Liver (tissue), 3 donors: Measurements from ENCODE around the gene XG.
"Not testable (repeated sequence)": the region's sequence is repeated elsewhere in the genome, so short reads cannot be mapped to it uniquely, and the experiment has no call there.

ENCODE experiments used
- EGR1 ChIP-seq, 2 donors: IDR thresholded peaks; 2 replicates each; pipeline ENCODE4 v1.6.1; 2016 to 2018; ENCODE audit warnings: antibody characterized with exemption in 2 of 2, low read depth in 2 of 2
- FOXA1 ChIP-seq: IDR thresholded peaks from 2 replicates; pipeline ENCODE4 v1.6.1; 2016; ENCODE audit warnings: antibody characterized with exemption
- FOXA2 ChIP-seq: IDR thresholded peaks from 2 replicates; pipeline ENCODE4 v1.6.1; 2016; ENCODE audit warnings: antibody characterized with exemption
- GABPA ChIP-seq, 2 donors: IDR thresholded peaks in 1 of 2; conservative IDR thresholded peaks in 1 of 2; 2 replicates each; pipeline ENCODE4 v1.6.1; 2016; ENCODE audit warnings: antibody characterized with exemption in 2 of 2, mild to moderate bottlenecking in 1 of 2, moderate library complexity in 1 of 2
- HNF4A ChIP-seq, 2 donors: conservative IDR thresholded peaks; 2 replicates each; pipeline ENCODE4 v1.6.1; 2016; ENCODE audit warnings: antibody characterized with exemption in 2 of 2, mild to moderate bottlenecking in 2 of 2
- HNF4G ChIP-seq: IDR thresholded peaks from 2 replicates; pipeline ENCODE4 v1.6.1; 2016; ENCODE audit warnings: antibody characterized with exemption
- RAD21 ChIP-seq, 2 donors: IDR thresholded peaks; 2 replicates each; pipeline ENCODE4 v1.6.1; 2016; ENCODE audit warnings: antibody characterized with exemption in 2 of 2, mild to moderate bottlenecking in 2 of 2
- SP1 ChIP-seq: IDR thresholded peaks from 2 replicates; pipeline ENCODE4 v1.6.1; 2018; ENCODE audit warnings: antibody characterized with exemption, mild to moderate bottlenecking
- TAF1 ChIP-seq: conservative IDR thresholded peaks from 2 replicates; pipeline ENCODE4 v1.6.1; 2016; ENCODE audit warnings: antibody characterized with exemption, mild to moderate bottlenecking
- TF ChIP-seq, protein P1 (sequence below): fragments of 150-350 bp; IDR thresholded peaks from 2 replicates; pipeline ENCODE4 v1.5.1; 2017; ENCODE audit warnings: improper control_type of control experiment, low read depth, low read length; ENCODE audit not compliant: missing input control
- TF ChIP-seq, protein P2 (sequence below): IDR thresholded peaks from 2 replicates; pipeline ENCODE4 v1.6.1; 2016; ENCODE audit warnings: antibody characterized with exemption
- TF ChIP-seq, protein P3 (sequence below): IDR thresholded peaks from 2 replicates; pipeline ENCODE4 v1.6.1; 2016; ENCODE audit warnings: antibody characterized with exemption, mild to moderate bottlenecking
- donor health status: healthy.
- donor health status: healthy.

DNA sequence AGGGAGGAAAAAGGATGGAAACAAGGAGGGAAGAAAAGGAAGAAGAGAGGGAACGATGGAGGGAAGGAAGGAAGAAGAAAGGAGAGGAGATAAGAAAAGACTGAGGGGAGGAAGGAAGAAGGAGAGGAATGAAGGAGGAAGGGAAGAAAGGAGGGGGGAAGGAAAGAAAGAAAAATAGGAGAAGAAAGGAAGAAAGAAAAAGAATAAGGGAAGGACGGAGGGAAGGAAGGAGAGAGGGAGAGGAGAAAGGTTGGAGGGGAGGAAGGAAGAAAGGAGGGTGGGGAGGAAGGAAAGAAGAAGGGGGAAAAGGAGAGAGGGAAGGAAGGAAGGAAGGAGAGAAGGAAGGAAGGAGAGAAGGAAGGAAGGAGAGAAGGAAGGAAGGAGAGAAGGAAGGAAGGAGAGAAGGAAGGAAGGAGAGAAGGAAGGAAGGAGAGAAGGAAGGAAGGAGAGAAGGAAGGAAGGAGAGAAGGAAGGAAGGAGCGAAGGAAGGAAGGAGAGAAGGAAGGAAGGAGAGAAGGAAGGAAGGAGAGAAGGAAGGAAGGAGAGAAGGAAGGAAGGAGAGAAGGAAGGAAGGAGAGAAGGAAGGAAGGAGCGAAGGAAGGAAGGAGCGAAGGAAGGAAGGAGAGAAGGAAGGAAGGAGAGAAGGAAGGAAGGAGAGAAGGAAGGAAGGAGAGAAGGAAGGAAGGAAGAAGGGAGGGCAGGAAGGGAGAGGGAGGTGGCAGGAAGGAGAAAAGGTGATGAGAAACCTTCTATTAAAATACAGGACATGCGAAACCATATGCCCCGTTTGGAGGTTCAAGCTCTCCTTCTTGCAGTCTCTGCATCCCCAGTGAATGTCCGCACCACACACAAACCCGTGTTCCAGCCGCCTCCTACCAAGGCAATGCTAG is 21.6 kb downstream of the XG start:
- TF ChIP-seq, protein P1, sequence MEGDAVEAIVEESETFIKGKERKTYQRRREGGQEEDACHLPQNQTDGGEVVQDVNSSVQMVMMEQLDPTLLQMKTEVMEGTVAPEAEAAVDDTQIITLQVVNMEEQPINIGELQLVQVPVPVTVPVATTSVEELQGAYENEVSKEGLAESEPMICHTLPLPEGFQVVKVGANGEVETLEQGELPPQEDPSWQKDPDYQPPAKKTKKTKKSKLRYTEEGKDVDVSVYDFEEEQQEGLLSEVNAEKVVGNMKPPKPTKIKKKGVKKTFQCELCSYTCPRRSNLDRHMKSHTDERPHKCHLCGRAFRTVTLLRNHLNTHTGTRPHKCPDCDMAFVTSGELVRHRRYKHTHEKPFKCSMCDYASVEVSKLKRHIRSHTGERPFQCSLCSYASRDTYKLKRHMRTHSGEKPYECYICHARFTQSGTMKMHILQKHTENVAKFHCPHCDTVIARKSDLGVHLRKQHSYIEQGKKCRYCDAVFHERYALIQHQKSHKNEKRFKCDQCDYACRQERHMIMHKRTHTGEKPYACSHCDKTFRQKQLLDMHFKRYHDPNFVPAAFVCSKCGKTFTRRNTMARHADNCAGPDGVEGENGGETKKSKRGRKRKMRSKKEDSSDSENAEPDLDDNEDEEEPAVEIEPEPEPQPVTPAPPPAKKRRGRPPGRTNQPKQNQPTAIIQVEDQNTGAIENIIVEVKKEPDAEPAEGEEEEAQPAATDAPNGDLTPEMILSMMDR: not testable (repeated sequence)
- TF ChIP-seq RAD21 (IDR thresholded peaks at IDR 0.05); TAF1; GABPA (IDR thresholded peaks at IDR 0.05 in 1 of 2, conservative IDR thresholded peaks at IDR 0.05 in 1 of 2); SP1; FOXA1; FOXA2; HNF4G; HNF4A (conservative IDR thresholded peaks at IDR 0.05); EGR1 (IDR thresholded peaks at IDR 0.05; ENCODE audit: low read depth in 2 of 2): not testable (repeated sequence)
- TF ChIP-seq, protein P2, sequence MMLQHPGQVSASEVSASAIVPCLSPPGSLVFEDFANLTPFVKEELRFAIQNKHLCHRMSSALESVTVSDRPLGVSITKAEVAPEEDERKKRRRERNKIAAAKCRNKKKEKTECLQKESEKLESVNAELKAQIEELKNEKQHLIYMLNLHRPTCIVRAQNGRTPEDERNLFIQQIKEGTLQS: not testable (repeated sequence)
- TF ChIP-seq, protein P3, sequence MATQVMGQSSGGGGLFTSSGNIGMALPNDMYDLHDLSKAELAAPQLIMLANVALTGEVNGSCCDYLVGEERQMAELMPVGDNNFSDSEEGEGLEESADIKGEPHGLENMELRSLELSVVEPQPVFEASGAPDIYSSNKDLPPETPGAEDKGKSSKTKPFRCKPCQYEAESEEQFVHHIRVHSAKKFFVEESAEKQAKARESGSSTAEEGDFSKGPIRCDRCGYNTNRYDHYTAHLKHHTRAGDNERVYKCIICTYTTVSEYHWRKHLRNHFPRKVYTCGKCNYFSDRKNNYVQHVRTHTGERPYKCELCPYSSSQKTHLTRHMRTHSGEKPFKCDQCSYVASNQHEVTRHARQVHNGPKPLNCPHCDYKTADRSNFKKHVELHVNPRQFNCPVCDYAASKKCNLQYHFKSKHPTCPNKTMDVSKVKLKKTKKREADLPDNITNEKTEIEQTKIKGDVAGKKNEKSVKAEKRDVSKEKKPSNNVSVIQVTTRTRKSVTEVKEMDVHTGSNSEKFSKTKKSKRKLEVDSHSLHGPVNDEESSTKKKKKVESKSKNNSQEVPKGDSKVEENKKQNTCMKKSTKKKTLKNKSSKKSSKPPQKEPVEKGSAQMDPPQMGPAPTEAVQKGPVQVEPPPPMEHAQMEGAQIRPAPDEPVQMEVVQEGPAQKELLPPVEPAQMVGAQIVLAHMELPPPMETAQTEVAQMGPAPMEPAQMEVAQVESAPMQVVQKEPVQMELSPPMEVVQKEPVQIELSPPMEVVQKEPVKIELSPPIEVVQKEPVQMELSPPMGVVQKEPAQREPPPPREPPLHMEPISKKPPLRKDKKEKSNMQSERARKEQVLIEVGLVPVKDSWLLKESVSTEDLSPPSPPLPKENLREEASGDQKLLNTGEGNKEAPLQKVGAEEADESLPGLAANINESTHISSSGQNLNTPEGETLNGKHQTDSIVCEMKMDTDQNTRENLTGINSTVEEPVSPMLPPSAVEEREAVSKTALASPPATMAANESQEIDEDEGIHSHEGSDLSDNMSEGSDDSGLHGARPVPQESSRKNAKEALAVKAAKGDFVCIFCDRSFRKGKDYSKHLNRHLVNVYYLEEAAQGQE: not testable (repeated sequence)
